Tibial nerve (tissue), 4 donors: ENCODE measurements around the gene BICRA.

ENCODE experiments used
- CTCF ChIP-seq, 5 experiments: fragments of 200-600 bp in 3 of 5; fragments of 450-650 bp in 2 of 5; sonication (generic) in 3 of 5; IDR thresholded peaks; one replicate each; pipeline ENCODE4 v1.5.1; 2016 to 2019; ENCODE audit warnings: antibody characterized with exemption in 5 of 5, mild to moderate bottlenecking in 3 of 5, moderate library complexity in 2 of 5
- EP300 ChIP-seq, 2 donors: sonication (generic); formaldehyde crosslinking; IDR thresholded peaks; one replicate each; pipeline ENCODE4 v1.6.1; 2017; ENCODE audit warnings: antibody characterized with exemption in 2 of 2, mild to moderate bottlenecking in 1 of 2
- POLR2A ChIP-seq, 2 donors: fragments of 450-650 bp; IDR thresholded peaks; one replicate each; pipeline ENCODE4 v1.6.1; 2017; ENCODE audit warnings: antibody characterized with exemption in 2 of 2, mild to moderate bottlenecking in 2 of 2, moderate library complexity in 2 of 2

GRCh38 chr19:47695533-47696262 lies 86.8 kb downstream of the BICRA start:
- TF ChIP-seq CTCF (IDR thresholded peaks at IDR 0.05) (no peak), POLR2A (IDR thresholded peaks at IDR 0.05) (no peak), EP300 (IDR thresholded peaks at IDR 0.05) (no peak)
